NCI-H146 treated with DMSO at 0.1 percent for 48 hours (cell line): Measurements from ENCODE around the gene ZKSCAN5.
"Not testable (repeated sequence)": the region's sequence is repeated elsewhere in the genome, so short reads cannot be mapped to it uniquely, and the experiment has no call there.

Experiments used
- DNase-seq: peaks from one replicate; lab custom pipeline; 2025; ENCODE audit not compliant: unreplicated experiment; lab: John Stamatoyannopoulos, UW

The ZKSCAN5 gene

GRCh38 chr7:99497766-99498545 lies 6.5 kb upstream of the ZKSCAN5 start:
- DNase-seq, result no peak

GRCh38 chr7:99498546-99498944 lies 5.9 kb upstream of the ZKSCAN5 start:
- no peak for DNase-seq

GRCh38 chr7:99499371-99499720 lies 5.1 kb upstream of the ZKSCAN5 start:
- no peak for DNase-seq

GRCh38 chr7:99499721-99500636 lies 4.5 kb upstream of the ZKSCAN5 start, which contains the start of gene ZNF394:
TSS of gene ZNF394 (minus strand) at chr7:99500281. CDS start at chr7:99500093, 188 bp downstream.
- peak; percentile 79 for DNase-seq

GRCh38 chr7:99500637-99501009 lies 3.8 kb upstream of the ZKSCAN5 start:
- DNase-seq, result no peak

GRCh38 chr7:99501236-99501635 lies 3.2 kb upstream of the ZKSCAN5 start:
- DNase-seq, result not testable (repeated sequence)

- no peak for DNase-seq
Measured at GRCh38 chr7:99504281-99504602, 220 bp upstream of the ZKSCAN5 start.

GRCh38 chr7:99505324-99505662 lies 831 bp downstream of the ZKSCAN5 start:
- DNase-seq, result no peak

- DNase-seq, result no peak
Measured at GRCh38 chr7:99514050-99514449, 9.6 kb downstream of the ZKSCAN5 start.

GRCh38 chr7:99521399-99521798 lies 16.9 kb downstream of the ZKSCAN5 start:
- no peak for DNase-seq

GRCh38 chr7:99525713-99526440 lies 21.4 kb downstream of the ZKSCAN5 start:
- no peak for DNase-seq

GRCh38 chr7:99531354-99531765 lies 26.9 kb downstream of the ZKSCAN5 start:
- DNase-seq, result no peak

- no peak for DNase-seq
Measured at GRCh38 chr7:99535667-99536066, 31.2 kb downstream of the ZKSCAN5 start.

- no peak for DNase-seq
Measured at GRCh38 chr7:99539213-99539811, 34.9 kb downstream of the ZKSCAN5 start.

GRCh38 chr7:99540542-99540941 lies 36.1 kb downstream of the ZKSCAN5 start:
- no peak for DNase-seq

GRCh38 chr7:99541212-99541611 lies 36.8 kb downstream of the ZKSCAN5 start:
- no peak for DNase-seq

- no peak for DNase-seq
Measured at GRCh38 chr7:99543081-99543671, 38.7 kb downstream of the ZKSCAN5 start.

GRCh38 chr7:99543916-99544315 lies 39.5 kb downstream of the ZKSCAN5 start:
- DNase-seq, result no peak

GRCh38 chr7:99545308-99545707 lies 40.8 kb downstream of the ZKSCAN5 start:
- not testable (repeated sequence) for DNase-seq

GRCh38 chr7:99549545-99549944 lies 45.1 kb downstream of the ZKSCAN5 start:
- DNase-seq, result not testable (repeated sequence)

- no peak for DNase-seq
Measured at GRCh38 chr7:99551334-99551733, 46.9 kb downstream of the ZKSCAN5 start.
